NCI-H1048 (cell line): ENCODE results near the gene APBA2.

ENCODE experiments used
- DNase-seq: peaks from one replicate; lab custom pipeline; 2025; lab: John Stamatoyannopoulos, UW

Gene APBA2

GRCh38 chr15:29058903-29059539, 173.2 kb downstream of the APBA2 start:
- no peak for DNase-seq

GRCh38 chr15:29059871-29060640, 174.3 kb downstream of the APBA2 start:
- DNase-seq: no peak

GRCh38 chr15:29061746-29062145, 176.0 kb downstream of the APBA2 start:
- no peak for DNase-seq

DNA sequence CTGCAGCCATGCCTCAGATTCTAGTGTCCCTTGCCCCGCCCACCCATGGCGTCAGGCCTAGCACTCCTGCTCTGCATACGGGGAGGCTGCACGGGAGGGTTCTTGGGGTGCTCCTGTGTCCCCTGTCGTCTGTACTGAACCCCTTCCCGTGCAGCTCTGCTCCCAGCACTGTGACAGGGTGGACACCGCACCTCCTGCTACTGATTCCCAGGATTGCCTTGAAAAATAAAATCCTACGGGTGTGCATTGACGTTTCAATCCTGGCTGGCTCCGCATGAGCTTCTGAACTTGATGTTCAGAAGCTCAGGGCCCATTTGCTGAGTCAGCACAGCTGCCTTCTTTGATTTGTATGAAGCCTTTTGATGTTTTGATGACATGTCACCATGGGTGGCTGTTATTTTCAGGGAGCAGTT, 176.4 kb downstream of the APBA2 start:
- no peak for DNase-seq

GRCh38 chr15:29062626-29063025, 176.9 kb downstream of the APBA2 start:
- no peak for DNase-seq

DNA sequence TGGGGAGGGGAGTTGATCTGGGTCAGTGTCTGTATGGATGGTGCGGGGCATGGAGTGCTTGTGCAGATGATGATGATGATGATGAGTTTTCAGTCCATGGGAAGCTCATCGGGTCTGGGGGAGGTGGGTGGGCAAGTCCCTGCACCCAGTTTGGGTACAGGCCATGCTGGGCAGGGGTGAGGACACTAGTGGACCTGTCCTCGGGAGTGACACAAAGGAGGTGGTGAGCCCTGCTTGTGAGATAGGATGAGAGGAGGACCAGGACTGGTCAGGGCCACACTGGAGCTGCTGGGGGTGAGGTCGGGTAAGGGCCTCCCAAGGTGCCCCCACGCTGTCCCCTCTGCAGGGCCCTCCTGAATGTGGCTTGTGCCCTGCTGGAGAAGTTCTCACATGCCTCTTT, 177.9 kb downstream of the APBA2 start:
- no peak for DNase-seq

GRCh38 chr15:29064290-29064689, 178.5 kb downstream of the APBA2 start:
- no peak for DNase-seq

GRCh38 chr15:29064731-29065130, 179.0 kb downstream of the APBA2 start:
- no peak for DNase-seq

DNA sequence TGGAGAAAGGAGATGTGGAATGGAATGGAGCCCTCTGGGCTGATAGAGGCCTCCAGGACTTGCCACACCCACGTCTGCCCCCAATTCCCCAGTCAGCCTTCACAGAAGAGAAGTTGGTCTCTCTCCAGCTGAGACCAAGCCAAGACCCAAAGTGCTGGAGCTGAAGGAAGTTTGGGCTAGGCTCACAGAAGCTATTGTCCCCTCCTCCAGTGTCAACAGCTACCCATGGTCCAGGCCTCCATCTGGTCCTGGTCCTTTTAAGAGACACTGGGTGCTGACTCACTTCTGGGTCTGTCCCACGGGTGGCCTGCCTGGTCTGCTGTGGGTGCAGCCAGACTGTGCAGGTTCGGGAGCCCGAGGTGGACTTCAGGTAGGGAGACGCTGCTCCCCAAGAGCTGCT, 179.8 kb downstream of the APBA2 start:
- DNase-seq: no peak

DNA sequence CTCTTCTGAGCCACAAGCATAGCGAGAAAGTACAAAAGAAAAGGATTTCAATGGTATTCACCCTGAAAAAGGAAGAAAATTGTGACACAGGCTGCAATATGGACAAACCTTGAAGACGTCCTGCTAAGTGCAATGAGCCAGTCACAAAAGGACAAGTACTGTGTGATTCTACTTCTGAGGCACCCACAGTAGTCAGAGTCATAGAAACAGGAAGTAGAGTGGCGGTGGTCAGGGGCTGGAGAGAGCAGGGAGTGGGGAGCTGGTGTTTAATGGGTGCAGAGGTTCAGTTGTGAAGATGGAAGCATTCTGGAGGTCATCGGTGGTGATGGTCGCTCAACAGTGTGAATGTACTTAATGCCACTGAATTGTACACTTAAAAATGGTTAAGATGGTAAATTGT, 180.5 kb downstream of the APBA2 start:
- no peak for DNase-seq

- no peak for DNase-seq
These were observed 181.1 kb downstream of the APBA2 start for GRCh38 chr15:29066838-29067237.

GRCh38 chr15:29067949-29068348, 182.2 kb downstream of the APBA2 start:
- no peak for DNase-seq

- DNase-seq: no peak
These were observed 184.9 kb downstream of the APBA2 start for GRCh38 chr15:29070471-29071231.

- no peak for DNase-seq
These were observed 185.6 kb downstream of the APBA2 start for GRCh38 chr15:29071232-29071881.

- DNase-seq: no peak
These were observed 186.1 kb downstream of the APBA2 start for GRCh38 chr15:29071882-29072273.

DNA sequence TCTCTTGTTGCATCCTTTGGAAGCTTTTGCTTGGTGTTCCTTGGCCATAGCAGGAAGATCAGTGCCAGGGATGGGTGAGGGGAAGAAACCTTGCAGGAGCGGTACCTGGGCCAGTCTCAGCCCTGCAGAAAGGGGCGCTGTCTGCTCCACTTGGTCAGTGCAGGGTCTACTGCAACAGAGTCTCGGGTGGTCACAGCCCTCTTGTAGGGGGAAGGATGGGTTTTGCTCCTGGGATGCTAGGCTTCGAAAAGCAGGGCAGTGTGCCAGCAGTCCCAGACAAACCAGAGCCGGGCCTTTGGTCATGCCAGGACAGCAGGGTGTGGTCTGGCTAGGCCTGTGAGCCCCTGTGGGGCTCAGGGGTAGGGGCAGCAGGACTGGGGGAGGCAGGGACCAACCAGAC, 186.7 kb downstream of the APBA2 start:
- no peak for DNase-seq

DNA sequence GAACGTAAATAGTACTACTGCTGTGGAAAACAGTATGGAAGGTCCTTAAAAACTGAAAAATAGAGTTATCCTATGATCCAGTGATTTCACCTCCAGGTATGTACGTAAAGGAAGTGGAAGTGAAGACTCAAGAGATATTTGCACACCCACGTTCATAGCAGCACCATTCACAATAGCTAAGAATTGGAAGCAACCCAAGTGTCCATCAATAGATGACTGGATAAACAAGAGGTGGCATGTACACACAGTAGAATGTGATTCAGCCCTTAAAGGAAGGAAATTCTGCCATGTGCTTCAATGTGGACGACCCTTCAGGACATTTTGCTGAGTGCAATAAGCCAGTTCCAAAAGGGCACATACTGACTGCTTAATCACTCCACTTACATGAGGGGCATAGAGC, 188.3 kb downstream of the APBA2 start:
- DNase-seq: no peak

DNA sequence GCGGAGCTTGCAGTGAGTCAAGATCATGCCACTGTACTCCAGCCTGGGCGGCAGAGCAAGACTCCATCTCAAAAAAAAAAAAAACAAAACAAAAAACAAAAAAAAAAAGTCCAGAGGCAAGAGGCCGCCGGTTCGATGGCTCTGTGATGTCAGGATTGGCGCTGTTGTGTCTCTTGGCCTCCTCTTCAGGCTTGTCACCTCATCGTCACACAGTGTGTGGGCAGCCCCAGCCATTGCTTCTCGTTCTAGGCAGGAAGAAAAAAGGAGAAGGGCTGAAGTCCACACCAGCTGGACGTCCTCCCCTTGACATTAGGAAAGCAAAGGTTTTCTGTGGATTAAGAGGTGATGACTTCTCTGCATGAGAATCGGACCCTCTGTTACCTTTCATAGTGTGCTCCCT, 192.8 kb downstream of the APBA2 start:
- no peak for DNase-seq

DNA sequence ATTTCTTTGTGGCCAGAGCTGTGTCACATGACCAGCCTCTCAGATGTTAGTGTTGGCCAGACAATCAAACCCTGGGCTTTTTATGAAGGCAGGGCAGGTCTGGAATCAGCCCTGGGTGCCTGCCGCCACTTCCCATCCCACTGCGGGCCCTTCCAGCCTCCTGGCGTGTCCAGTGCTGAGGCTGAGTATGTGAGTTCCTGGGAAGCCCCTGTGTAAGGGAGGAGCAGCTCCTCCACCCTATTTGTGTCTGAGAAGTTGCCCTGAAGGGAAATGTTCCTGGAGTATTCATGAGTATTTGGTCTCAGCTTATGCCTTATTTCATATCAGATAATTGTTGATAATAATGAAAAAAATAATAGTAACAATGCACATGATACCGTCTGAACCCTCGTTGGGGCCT, 193.7 kb downstream of the APBA2 start:
- DNase-seq: no peak

GRCh38 chr15:29081781-29082180, 196.0 kb downstream of the APBA2 start:
- no peak for DNase-seq

DNA sequence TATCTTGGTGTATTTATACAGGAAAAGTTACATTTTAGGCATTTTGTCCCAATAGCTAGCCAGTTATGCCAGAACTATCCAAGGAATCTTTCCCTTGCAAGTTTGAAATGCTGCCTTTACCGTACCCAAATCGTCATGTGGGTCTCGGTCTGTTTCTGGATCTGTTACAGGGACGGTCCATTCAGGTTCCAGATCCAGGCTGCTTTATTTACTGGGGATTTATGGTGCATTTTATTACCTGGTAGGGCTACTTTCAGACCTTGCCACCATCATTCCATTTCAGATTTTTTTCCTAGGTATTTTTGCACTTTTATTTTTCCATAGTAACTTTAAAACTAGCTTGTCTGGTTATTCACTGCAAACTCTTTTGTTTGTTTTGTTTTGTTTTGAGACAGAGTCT, 197.4 kb downstream of the APBA2 start:
- no peak for DNase-seq

DNA sequence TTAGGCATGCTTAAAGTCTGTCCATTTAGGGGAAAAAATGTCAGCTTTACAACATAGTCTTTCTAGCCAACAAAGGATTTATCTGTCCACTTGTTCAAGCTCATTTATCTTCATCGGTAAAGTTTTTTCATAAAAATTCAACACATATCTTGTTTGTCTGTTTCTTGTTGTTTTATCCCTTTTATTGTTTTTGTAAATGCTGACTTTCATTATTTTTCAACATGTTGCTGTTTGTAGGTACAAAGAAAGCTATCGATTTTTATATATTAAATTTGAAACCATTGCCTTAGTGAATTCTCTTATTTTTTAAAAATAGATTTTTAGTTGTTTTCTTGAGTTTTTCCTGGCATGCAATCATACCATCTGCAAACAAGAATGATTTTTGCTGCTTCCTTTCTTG, 198.1 kb downstream of the APBA2 start:
- DNase-seq: no peak

DNA sequence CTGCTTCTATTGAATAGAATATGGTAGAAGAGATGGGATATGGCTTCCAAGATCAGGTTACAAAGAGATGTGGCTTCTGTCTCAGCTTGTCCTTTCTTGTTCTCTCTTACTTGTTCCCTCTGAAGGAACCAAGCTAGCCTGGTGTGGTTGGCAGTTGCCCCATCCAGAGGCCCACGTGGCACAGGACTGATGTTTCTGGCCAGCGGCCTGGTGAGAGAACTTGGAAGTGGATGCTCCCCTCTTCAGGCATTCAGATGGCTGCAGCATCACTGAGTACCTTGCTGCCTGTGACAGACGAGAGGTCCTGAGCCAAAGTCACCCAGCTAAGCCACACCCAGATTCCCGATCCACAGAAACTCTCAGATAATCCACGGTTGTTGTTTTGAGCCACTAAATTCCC, 200.2 kb downstream of the APBA2 start:
- DNase-seq: no peak
